22Rv1 (cell line): Measurements from ENCODE around the gene GLYATL2.

Source experiments
- ZFX ChIP-seq: fragments of 450-650 bp; IDR thresholded peaks from 2 replicates; pipeline ENCODE4 v1.6.1; 2017; ENCODE audit warnings: antibody characterized with exemption, borderline replicate concordance
- TF ChIP-seq, protein P1 (sequence below): fragments of 450-650 bp; IDR thresholded peaks from 2 replicates; pipeline ENCODE4 v1.5.1; 2017; ENCODE audit warnings: mild to moderate bottlenecking

- TF ChIP-seq, protein P1, sequence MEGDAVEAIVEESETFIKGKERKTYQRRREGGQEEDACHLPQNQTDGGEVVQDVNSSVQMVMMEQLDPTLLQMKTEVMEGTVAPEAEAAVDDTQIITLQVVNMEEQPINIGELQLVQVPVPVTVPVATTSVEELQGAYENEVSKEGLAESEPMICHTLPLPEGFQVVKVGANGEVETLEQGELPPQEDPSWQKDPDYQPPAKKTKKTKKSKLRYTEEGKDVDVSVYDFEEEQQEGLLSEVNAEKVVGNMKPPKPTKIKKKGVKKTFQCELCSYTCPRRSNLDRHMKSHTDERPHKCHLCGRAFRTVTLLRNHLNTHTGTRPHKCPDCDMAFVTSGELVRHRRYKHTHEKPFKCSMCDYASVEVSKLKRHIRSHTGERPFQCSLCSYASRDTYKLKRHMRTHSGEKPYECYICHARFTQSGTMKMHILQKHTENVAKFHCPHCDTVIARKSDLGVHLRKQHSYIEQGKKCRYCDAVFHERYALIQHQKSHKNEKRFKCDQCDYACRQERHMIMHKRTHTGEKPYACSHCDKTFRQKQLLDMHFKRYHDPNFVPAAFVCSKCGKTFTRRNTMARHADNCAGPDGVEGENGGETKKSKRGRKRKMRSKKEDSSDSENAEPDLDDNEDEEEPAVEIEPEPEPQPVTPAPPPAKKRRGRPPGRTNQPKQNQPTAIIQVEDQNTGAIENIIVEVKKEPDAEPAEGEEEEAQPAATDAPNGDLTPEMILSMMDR, result no peak
- TF ChIP-seq ZFX, result no peak
Measured at GRCh38 chr11:58787903-58788302, 56.6 kb downstream of the GLYATL2 start.
